Measurements from ENCODE around the gene ALG10B.

ALG10B gene

GRCh38 chr12:38373784-38374183, 57.2 kb downstream of the ALG10B start:
- no peaks in the 10 kb centered on the region for H3K36me3 ChIP-seq (ENCODE audit: control insufficient read depth, insufficient read depth, low read length)
- no peak overlapping the region for H3K4me3 ChIP-seq (ENCODE audit: low read length)
- no peak overlapping the region for H3K27ac ChIP-seq (ENCODE audit: low read length)
- no peaks in the 10 kb centered on the region for H3K27me3 ChIP-seq (ENCODE audit: control insufficient read depth, insufficient read depth, low read length)
- WGBS (ENCODE audit: insufficient coverage, insufficient read length) = no CpG with 5 or more reads among the region's 2 CpGs
- no peak for DNase-seq (ENCODE audit: low read depth, low spot score)
- no peaks in the 10 kb centered on the region for H3K4me1 ChIP-seq (ENCODE audit: control insufficient read depth, insufficient read depth, low read length)
- no peaks in the 10 kb centered on the region for H3K9me3 ChIP-seq (ENCODE audit: control insufficient read depth, insufficient read depth, low read length)

DNA sequence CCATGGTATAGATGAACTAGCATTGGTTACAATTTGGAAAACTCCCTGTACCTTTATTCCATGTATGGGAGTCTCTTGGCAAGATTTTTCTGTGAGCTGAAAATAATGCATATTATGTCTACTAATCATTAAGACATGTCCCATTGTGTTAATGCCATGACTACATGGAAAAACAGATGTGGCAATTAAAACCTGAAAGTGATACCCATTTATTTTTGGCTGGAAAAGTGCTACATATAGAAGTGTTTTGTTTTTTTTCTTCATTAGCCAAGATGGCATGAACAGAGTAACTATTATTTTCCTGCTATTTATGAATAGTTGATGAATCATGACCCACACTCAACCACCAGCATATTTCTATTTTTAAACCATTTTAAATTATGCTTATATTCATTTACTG, 58.2 kb downstream of the ALG10B start:
- Histone ChIP-seq H3K36me3 (ENCODE audit: control insufficient read depth, insufficient read depth, low read length) (no peaks in the 10 kb centered on the region), H3K4me3 (ENCODE audit: low read length) (no peak overlapping the region), H3K4me1 (ENCODE audit: control insufficient read depth, insufficient read depth, low read length) (no peaks in the 10 kb centered on the region), H3K9me3 (ENCODE audit: control insufficient read depth, insufficient read depth, low read length) (no peaks in the 10 kb centered on the region), H3K27ac (ENCODE audit: low read length) (no peak overlapping the region), H3K27me3 (ENCODE audit: control insufficient read depth, insufficient read depth, low read length) (no peaks in the 10 kb centered on the region)
- no peak for DNase-seq (ENCODE audit: low read depth, low spot score)

Data from iPS DF 6.9 (cell line).